ENCODE data around the gene KIRREL1.

Gene KIRREL1

GRCh38 chr1:158098256-158098655 is 104.8 kb downstream of the KIRREL1 start:
- DNase-seq (ENCODE audit: insufficient read length, low spot score): no peak
- FAIRE-seq: no peak
- TF ChIP-seq POLR2A (IDR thresholded peaks at IDR 0.05; ENCODE audit: low read depth, low read length): no peak

DNA sequence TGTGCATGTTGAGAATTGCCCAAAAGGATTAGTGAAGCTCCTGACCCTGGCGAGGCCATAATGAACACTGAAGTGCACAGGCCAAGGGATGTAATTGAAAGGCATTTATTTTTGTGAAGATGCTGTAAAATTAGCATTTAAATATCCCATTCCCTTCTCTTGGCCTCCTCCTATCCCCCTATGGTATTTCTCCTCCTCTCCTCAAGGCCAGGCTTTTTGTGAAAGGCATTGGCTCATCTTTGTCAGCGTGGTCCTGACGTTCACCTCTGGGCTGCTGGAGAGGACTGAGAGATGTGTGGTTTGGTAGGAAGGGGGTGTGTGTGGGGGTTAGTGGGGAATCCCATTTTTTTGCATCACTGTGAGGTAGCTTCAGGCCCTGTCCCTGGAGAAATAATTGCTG is 105.7 kb downstream of the KIRREL1 start:
- TF ChIP-seq POLR2A (IDR thresholded peaks at IDR 0.05; ENCODE audit: low read depth, low read length): no peak
- no peak for FAIRE-seq
- DNase-seq (ENCODE audit: insufficient read length, low spot score): no peak

GRCh38 chr1:158100498-158100897 is 107.1 kb downstream of the KIRREL1 start:
- FAIRE-seq (no peak), DNase-seq (ENCODE audit: insufficient read length, low spot score) (no peak)
- no peak for TF ChIP-seq POLR2A (IDR thresholded peaks at IDR 0.05; ENCODE audit: low read depth, low read length)

DNA sequence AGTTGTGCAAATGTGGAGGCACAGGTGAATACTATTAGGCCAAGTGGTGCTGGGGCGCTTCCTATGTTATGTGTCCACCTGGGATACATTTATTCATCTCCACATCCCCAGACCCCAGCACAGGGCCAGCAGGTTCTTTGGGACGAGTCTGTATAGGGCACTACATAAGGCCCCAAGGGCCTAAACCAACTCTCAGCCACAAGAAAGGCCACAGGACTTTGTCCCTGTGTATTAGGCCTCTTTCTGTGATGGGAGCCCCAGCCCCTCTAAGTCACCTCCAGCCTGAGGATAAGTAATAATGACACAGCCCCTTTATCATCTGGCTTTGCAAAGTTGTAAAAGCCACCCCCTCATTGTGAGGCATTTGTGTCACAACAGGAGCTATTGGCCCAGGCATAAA is 108.0 kb downstream of the KIRREL1 start:
- no peak for TF ChIP-seq POLR2A (IDR thresholded peaks at IDR 0.05; ENCODE audit: low read depth, low read length)
- DNase-seq (ENCODE audit: insufficient read length, low spot score): no peak
- no peak for FAIRE-seq

DNA sequence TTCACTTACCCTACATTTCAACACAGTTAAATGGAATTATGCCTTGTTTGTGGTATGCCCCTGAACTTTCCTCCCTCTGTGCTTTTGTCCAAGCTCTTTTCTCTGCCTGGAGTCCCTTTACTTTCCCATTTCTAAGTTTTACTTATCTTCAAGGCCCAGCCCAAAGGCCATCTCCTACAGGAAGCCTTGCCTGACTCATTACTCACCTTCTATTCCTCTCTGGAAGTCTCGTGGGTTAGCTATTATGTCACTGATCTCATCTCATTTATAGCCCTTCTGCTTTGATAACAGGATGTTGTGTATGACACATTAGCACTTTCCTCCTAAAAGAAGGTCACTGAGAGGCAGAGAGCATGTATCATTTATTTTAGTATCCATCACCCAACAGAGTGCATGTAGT is 108.5 kb downstream of the KIRREL1 start:
- FAIRE-seq (no peak), DNase-seq (ENCODE audit: insufficient read length, low spot score) (peak; percentile 54)
- no peak for TF ChIP-seq POLR2A (IDR thresholded peaks at IDR 0.05; ENCODE audit: low read depth, low read length)

GRCh38 chr1:158102881-158103674 is 109.6 kb downstream of the KIRREL1 start:
- TF ChIP-seq POLR2A (IDR thresholded peaks at IDR 0.05; ENCODE audit: low read depth, low read length): no peak
- FAIRE-seq (no peak), DNase-seq (ENCODE audit: insufficient read length, low spot score) (no peak)

DNA sequence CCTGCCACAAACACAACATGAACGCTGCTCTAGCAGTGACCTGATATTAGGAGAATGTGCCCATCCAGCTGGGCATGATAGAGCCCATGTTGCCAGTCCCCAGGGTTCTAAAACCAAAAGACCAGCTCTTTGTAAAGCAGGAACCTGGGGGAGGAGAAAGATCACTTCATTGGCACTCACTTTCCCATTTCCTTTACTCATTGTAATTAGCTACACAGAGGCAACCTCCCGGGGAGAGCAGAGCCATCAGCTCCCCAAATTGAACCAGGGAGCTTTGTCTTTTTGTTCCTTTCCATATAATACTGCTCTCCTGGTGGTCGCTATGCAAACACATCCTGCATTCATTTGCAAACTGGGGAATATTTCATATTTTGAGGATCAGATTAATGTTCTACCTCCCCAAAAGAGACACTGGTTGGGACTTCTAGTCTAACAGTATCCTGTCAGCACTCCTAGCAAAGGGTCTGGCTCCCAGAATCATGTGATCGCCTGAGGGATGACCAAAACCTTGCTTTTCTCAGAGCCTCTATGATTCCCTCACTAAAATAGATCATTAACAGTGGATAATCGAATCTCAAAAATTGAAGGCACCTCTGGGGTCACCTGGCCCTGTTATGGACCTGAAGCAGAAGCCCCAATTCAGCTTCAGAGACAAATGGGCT is 110.5 kb downstream of the KIRREL1 start:
- FAIRE-seq (no peak), DNase-seq (ENCODE audit: insufficient read length, low spot score) (no peak)
- no peak for TF ChIP-seq POLR2A (IDR thresholded peaks at IDR 0.05; ENCODE audit: low read depth, low read length)

GRCh38 chr1:158104891-158105290 is 111.4 kb downstream of the KIRREL1 start:
- DNase-seq (ENCODE audit: insufficient read length, low spot score) (no peak), FAIRE-seq (no peak)
- TF ChIP-seq POLR2A (IDR thresholded peaks at IDR 0.05; ENCODE audit: low read depth, low read length): no peak

DNA sequence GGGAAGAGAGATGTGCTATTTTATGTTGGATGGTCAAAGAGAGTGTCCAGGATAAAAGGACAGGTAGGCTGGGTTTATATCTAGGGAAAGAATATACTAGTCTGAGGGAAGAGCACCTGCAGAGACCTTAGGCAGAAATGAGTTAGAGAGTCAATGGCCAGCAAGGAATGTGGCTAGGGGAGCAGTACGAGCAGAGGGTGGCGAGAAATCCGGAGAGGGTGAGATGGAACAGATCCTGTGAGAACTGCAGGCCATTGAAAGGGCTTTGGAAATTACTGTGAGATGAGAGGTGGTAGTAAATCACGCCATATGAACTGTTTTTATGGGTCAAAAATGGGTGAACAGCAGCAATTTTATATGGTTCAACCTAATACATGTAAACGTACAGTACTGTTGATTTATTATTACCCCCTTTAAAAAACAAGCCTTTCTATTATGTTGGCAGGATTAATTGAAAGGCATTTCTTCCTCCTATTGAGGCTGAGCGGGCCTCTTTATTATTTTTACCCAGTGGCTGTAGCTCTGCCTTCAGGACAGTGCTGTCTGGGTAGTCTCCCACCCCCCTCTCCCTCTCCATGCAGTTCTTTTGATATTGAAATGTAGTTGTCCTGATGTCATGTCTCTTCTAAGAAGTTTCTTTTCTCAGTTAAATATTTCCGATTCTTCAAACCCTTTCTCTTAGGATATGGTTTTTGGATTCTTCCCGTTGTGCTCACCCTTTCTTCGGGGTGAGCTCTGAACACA is 112.1 kb downstream of the KIRREL1 start:
- DNase-seq (ENCODE audit: insufficient read length, low spot score) (no peak), FAIRE-seq (no peak)
- no peak for TF ChIP-seq POLR2A (IDR thresholded peaks at IDR 0.05; ENCODE audit: low read depth, low read length)

DNA sequence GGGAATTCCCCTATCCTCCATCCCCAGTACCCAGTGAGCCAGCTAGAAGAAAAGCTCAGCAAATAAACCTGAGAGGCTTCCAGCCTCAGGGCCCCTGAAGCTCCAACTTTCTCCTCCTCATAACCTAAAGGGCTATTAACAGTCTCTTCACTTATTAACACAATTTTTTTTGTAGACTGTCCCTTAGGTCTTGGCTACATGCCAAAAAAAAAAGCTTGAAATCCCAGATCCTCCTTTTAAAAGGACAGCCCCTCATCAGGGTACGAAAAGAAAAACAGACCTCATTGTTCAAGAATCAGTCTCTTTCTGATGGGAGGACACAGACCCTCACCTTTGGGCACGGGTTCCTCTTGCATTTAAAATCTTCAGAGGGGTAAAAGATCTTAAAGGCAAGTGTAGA is 114.5 kb downstream of the KIRREL1 start:
- no peak for FAIRE-seq
- no peak for TF ChIP-seq POLR2A (IDR thresholded peaks at IDR 0.05; ENCODE audit: low read depth, low read length)
- no peak for DNase-seq (ENCODE audit: insufficient read length, low spot score)

GRCh38 chr1:158112994-158113758 is 119.7 kb downstream of the KIRREL1 start:
- no peak for TF ChIP-seq POLR2A (IDR thresholded peaks at IDR 0.05; ENCODE audit: low read depth, low read length)
- DNase-seq (ENCODE audit: insufficient read length, low spot score) (no peak), FAIRE-seq (no peak)

DNA sequence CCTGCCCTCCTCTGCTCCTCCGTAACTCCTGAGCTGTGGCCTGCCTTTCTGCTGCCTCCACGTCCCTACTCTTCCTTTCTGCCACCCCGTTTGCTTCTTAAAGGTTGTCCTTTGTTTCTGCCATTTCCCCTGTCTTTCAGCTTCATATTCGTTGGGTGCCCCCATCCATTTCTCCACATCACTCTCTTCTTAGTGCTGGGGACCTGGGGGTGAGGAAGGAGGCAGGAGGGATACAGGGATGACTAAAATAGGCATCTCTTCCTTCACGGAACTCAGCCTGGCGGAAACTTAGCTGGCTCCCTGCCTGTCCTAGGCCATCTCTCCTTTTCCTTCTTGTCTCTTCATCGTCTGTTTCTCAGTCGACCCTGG is 120.3 kb downstream of the KIRREL1 start:
- FAIRE-seq: no peak

GRCh38 chr1:158115126-158115525 is 121.7 kb downstream of the KIRREL1 start:
- TF ChIP-seq POLR2A (IDR thresholded peaks at IDR 0.05; ENCODE audit: low read depth, low read length): no peak
- DNase-seq (ENCODE audit: insufficient read length, low spot score) (no peak), FAIRE-seq (no peak)

More for the DNA sequence above, 120.3 kb downstream of the KIRREL1 start:
- no peak for TF ChIP-seq POLR2A (IDR thresholded peaks at IDR 0.05; ENCODE audit: low read depth, low read length)
- no peak for DNase-seq (ENCODE audit: insufficient read length, low spot score)

Data from H54 (cell line).